ENCODE measurements around the gene DGCR6L. TPM values are rescaled to one million over a fixed set of nuclear protein-coding genes. Genes with fewer than 3 reads are reported as not detected.
"Not testable (repeated sequence)": the region's sequence is repeated elsewhere in the genome, so short reads cannot be mapped to it uniquely, and the experiment has no call there.

The DGCR6L gene
- total RNA-seq, 1 experiment from 2014 or later: 38.6 TPM

DNA sequence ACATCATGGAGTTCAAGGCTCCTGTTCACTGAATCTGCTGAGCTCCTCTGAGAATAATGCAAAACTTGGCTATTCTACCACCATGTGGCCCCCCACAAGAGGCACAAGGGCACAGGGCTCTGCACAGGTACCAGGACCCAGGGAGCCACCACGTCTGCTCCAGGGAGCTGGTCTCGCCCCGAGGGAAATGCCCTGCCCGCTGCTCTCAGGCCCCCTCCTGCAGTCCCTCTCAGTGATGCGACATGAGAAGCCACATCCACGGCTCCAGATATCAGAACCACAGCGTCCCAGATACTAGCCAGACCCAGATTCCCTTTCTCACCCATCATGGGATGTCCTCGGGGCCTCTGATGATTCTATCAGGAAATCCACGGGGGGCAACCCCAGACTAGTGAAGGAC is 47.0 kb upstream of the DGCR6L start:
- not testable (repeated sequence) for H4K20me1 ChIP-seq (ENCODE audit: control insufficient read depth, insufficient read depth, insufficient read length); H4K5ac ChIP-seq (ENCODE audit: insufficient read length, low read depth, low read length); H3K9me3 Mint-ChIP-seq; H3K9ac ChIP-seq (ENCODE audit: extremely low read depth, insufficient read length, low read length); H4K8ac ChIP-seq (replicated peaks; ENCODE audit: insufficient read length, low read depth, low read length); H3K4me2 ChIP-seq (ENCODE audit: insufficient read depth, insufficient read length, low read length); H3K23me2 ChIP-seq (ENCODE audit: insufficient read length, low read depth, low read length, poor library complexity, severe bottlenecking); H3K4ac ChIP-seq (ENCODE audit: low read depth, low read length); H4K91ac ChIP-seq (ENCODE audit: insufficient read length, low read depth, low read length); H3K36me3 Mint-ChIP-seq (ENCODE audit: insufficient read depth in 1 of 3, low read depth in 3 of 3); H2AK5ac ChIP-seq (ENCODE audit: insufficient read length, low read length); H3K27me3 ChIP-seq (ENCODE audit: insufficient read depth, low read length); H3K4me3 Mint-ChIP-seq; H3K27ac Mint-ChIP-seq; H3K79me2 ChIP-seq (ENCODE audit: insufficient read depth, low read length); H3K27ac ChIP-seq (ENCODE audit: insufficient read length, low read depth, low read length); H3K4me1 ChIP-seq (ENCODE audit: insufficient read depth, low read length); H3K79me1 ChIP-seq (ENCODE audit: insufficient read depth, low read depth, low read length, poor library complexity, severe bottlenecking); H3K56ac ChIP-seq (ENCODE audit: insufficient read length, low read depth, low read length); H2BK120ac ChIP-seq (ENCODE audit: low read depth, low read length, poor library complexity, severe bottlenecking); H3T11ph ChIP-seq (ENCODE audit: low read length); H2BK5ac ChIP-seq (ENCODE audit: insufficient read length, low read length); H3K23ac ChIP-seq (ENCODE audit: insufficient read length, low read depth, low read length); H3K18ac ChIP-seq (ENCODE audit: insufficient read length, low read depth, low read length); H2BK12ac ChIP-seq (ENCODE audit: insufficient read length, low read depth, low read length); H3K9me3 ChIP-seq (ENCODE audit: control insufficient read depth, low read depth, low read length); H2BK20ac ChIP-seq (ENCODE audit: low read depth, low read length, poor library complexity, severe bottlenecking); H2AFZ ChIP-seq (ENCODE audit: low read length); H2BK15ac ChIP-seq (ENCODE audit: low read depth, low read length); H3K14ac ChIP-seq (ENCODE audit: insufficient read depth, low read length)
- peak; percentile 2 for DNase-seq
- WGBS (ENCODE audit: extremely low coverage, insufficient read length, low lambda C conversion rate): no CpG with 5 or more reads among the region's 9 CpGs
- peaks cover 8 to 10% of the 10 kb centered on the region in 2 experiments for H3K4me1 Mint-ChIP-seq
- H3K27me3 Mint-ChIP-seq (ENCODE audit: low read depth): peaks cover 28% of the 10 kb centered on the region

GRCh38 chr22:20364335-20365260 is 44.7 kb upstream of the DGCR6L start:
- not testable (repeated sequence) for H3K4ac ChIP-seq (ENCODE audit: low read depth, low read length); H4K91ac ChIP-seq (ENCODE audit: insufficient read length, low read depth, low read length); H3K79me1 ChIP-seq (ENCODE audit: insufficient read depth, low read depth, low read length, poor library complexity, severe bottlenecking); H2AFZ ChIP-seq (ENCODE audit: low read length); H3K23me2 ChIP-seq (ENCODE audit: insufficient read length, low read depth, low read length, poor library complexity, severe bottlenecking); H2AK5ac ChIP-seq (ENCODE audit: insufficient read length, low read length); H2BK15ac ChIP-seq (ENCODE audit: low read depth, low read length); H3K4me2 ChIP-seq (ENCODE audit: insufficient read depth, insufficient read length, low read length); H3K36me3 Mint-ChIP-seq (ENCODE audit: insufficient read depth in 1 of 3, low read depth in 3 of 3); H3K79me2 ChIP-seq (ENCODE audit: insufficient read depth, low read length); H3T11ph ChIP-seq (ENCODE audit: low read length); H2BK120ac ChIP-seq (ENCODE audit: low read depth, low read length, poor library complexity, severe bottlenecking); H4K8ac ChIP-seq (replicated peaks; ENCODE audit: insufficient read length, low read depth, low read length); H3K56ac ChIP-seq (ENCODE audit: insufficient read length, low read depth, low read length); H2BK12ac ChIP-seq (ENCODE audit: insufficient read length, low read depth, low read length); H3K18ac ChIP-seq (ENCODE audit: insufficient read length, low read depth, low read length); H2BK20ac ChIP-seq (ENCODE audit: low read depth, low read length, poor library complexity, severe bottlenecking); H3K4me1 Mint-ChIP-seq; H3K9me3 ChIP-seq (ENCODE audit: control insufficient read depth, low read depth, low read length); H3K4me3 Mint-ChIP-seq; H3K23ac ChIP-seq (ENCODE audit: insufficient read length, low read depth, low read length); H3K4me1 ChIP-seq (ENCODE audit: insufficient read depth, low read length); H3K14ac ChIP-seq (ENCODE audit: insufficient read depth, low read length); H4K5ac ChIP-seq (ENCODE audit: insufficient read length, low read depth, low read length); H2BK5ac ChIP-seq (ENCODE audit: insufficient read length, low read length); H3K9ac ChIP-seq (ENCODE audit: extremely low read depth, insufficient read length, low read length); H4K20me1 ChIP-seq (ENCODE audit: control insufficient read depth, insufficient read depth, insufficient read length); H3K27ac ChIP-seq (ENCODE audit: insufficient read length, low read depth, low read length); H3K27me3 ChIP-seq (ENCODE audit: insufficient read depth, low read length); H3K9me3 Mint-ChIP-seq
- peak; percentile 10 for DNase-seq
- H3K27me3 Mint-ChIP-seq (ENCODE audit: low read depth): peaks cover 16% of the 10 kb centered on the region
- peak overlapping the region in 1 of 3 experiments; percentile 30; a peak in 2 of 7 replicates for H3K27ac Mint-ChIP-seq
- no CpG with 5 or more reads among the region's 11 CpGs for WGBS (ENCODE audit: extremely low coverage, insufficient read length, low lambda C conversion rate)

Measured in H9 (cell line).